NCI-H2196 (cell line): ENCODE data around the gene CHD6.

Source experiments
- DNase-seq: peaks from one replicate; lab custom pipeline; 2025; ENCODE audit not compliant: unreplicated experiment; lab: John Stamatoyannopoulos, UW

CHD6 gene

GRCh38 chr20:41358230-41358629 is 259.9 kb downstream of the CHD6 start:
- DNase-seq = no peak

GRCh38 chr20:41357424-41358163 is 260.6 kb downstream of the CHD6 start:
- no peak for DNase-seq

GRCh38 chr20:41356951-41357350 is 261.2 kb downstream of the CHD6 start:
- no peak for DNase-seq

- no peak for DNase-seq
These were observed 262.5 kb downstream of the CHD6 start for GRCh38 chr20:41355598-41356203.

GRCh38 chr20:41355192-41355591 is 263.0 kb downstream of the CHD6 start:
- DNase-seq = no peak

GRCh38 chr20:41353530-41353929 is 264.6 kb downstream of the CHD6 start:
- DNase-seq = no peak

GRCh38 chr20:41352666-41353065 is 265.5 kb downstream of the CHD6 start:
- DNase-seq = no peak

- DNase-seq = no peak
These were observed 266.1 kb downstream of the CHD6 start for GRCh38 chr20:41352106-41352505.
